T-cell (primary cell): ENCODE data around the gene TSSK3. TPM values are rescaled to one million over a fixed set of nuclear protein-coding genes. Genes with fewer than 3 reads are reported as not detected.

Experiments used
- ATAC-seq, 4 experiments: fragments of 200-7000 bp in 3 of 4; fragments of 150-1000 bp in 1 of 4; cut with Tn5 transposase; replicated peaks in 1 of 4; 1 replicate in 3 of 4; 2 replicates in 1 of 4; pipeline ENCODE4 v1.10.0; 2021; ENCODE audit warnings: moderate library complexity in 3 of 4, mild to moderate bottlenecking in 2 of 4, moderate number of reproducible peaks in 1 of 4
- CTCF ChIA-PET, 2 donors: fragments of 300-600 bp; sonication (Branson Sonifier 250); formaldehyde crosslinking; loops; one replicate each; lab custom pipeline; 2022; ENCODE audit warnings: antibody characterized with exemption in 2 of 2; lab: Charles Lee
- POLR2A ChIA-PET, 2 donors: fragments of 300-600 bp; sonication (Branson Sonifier 250); formaldehyde crosslinking; loops; one replicate each; lab custom pipeline; 2022; ENCODE audit warnings: antibody characterized with exemption in 2 of 2; lab: Charles Lee
- DNase-seq, 35 experiments: peaks; one replicate each; pipeline versions ENCODE4 v3.0.0 to v3.0.0-alpha.2; 2013 to 2023
- H3K27ac ChIP-seq: one replicate; pipeline ENCODE4 v1.5.1; 2013; ENCODE audit warnings: low read length
- H3K27me3 ChIP-seq, 2 experiments: replicated peaks in 1 of 2; 1 replicate in 1 of 2; 2 replicates in 1 of 2; pipeline versions ENCODE4 v1.6.1 to v1.7.0; 2013; ENCODE audit warnings: low read length in 1 of 2, mixed read lengths in 1 of 2; ENCODE audit not compliant: control insufficient read depth in 2 of 2, insufficient read depth in 2 of 2; ENCODE audit errors: extremely low read depth in 1 of 2
- H3K36me3 ChIP-seq, 2 donors: 1 replicate in 1 of 2; 2 replicates in 1 of 2; pipeline versions ENCODE4 v1.6.1 to v1.7.0; 2013; ENCODE audit warnings: low read length in 1 of 2; ENCODE audit not compliant: control insufficient read depth in 2 of 2, insufficient read depth in 1 of 2; ENCODE audit errors: extremely low read depth in 1 of 2
- H3K4me1 ChIP-seq, 2 experiments: 1 replicate in 1 of 2; 2 replicates in 1 of 2; pipeline versions ENCODE4 v1.6.1 to v1.7.0; 2013; ENCODE audit warnings: low read length in 2 of 2, mixed read lengths in 1 of 2; ENCODE audit not compliant: insufficient read depth in 2 of 2, control insufficient read depth in 1 of 2; ENCODE audit errors: extremely low read depth in 1 of 2
- H3K4me3 ChIP-seq, 2 donors: 1 replicate in 1 of 2; 2 replicates in 1 of 2; pipeline versions ENCODE4 v1.5.1 to v1.7.0; 2013; ENCODE audit warnings: mild to moderate bottlenecking in 2 of 2, low read length in 1 of 2, moderate library complexity in 1 of 2; ENCODE audit not compliant: control insufficient read depth in 1 of 2; ENCODE audit errors: extremely low read depth in 1 of 2
- H3K9me3 ChIP-seq: 2 replicates; pipeline ENCODE4 v1.7.0; 2013
- H3K27ac Mint-ChIP-seq, 2 donors: one replicate each; pipeline ENCODE4 v1.8.0; 2020 to 2021; ENCODE audit warnings: mild to moderate bottlenecking in 2 of 2, mixed read lengths in 2 of 2
- H3K27me3 Mint-ChIP-seq, 2 donors: one replicate each; pipeline ENCODE4 v1.8.0; 2021 to 2022; ENCODE audit warnings: mixed read lengths in 2 of 2
- H3K36me3 Mint-ChIP-seq: one replicate; pipeline ENCODE4 v1.8.0; 2021; ENCODE audit warnings: mixed read lengths
- H3K4me1 Mint-ChIP-seq, 3 donors: one replicate each; pipeline ENCODE4 v1.8.0; 2020 to 2022; ENCODE audit warnings: mixed read lengths in 3 of 3, mild to moderate bottlenecking in 1 of 3
- H3K4me3 Mint-ChIP-seq, 3 donors: one replicate each; pipeline ENCODE4 v1.8.0; 2020 to 2022; ENCODE audit warnings: mild to moderate bottlenecking in 3 of 3, mixed read lengths in 3 of 3, moderate library complexity in 3 of 3
- H3K9me3 Mint-ChIP-seq, 3 donors: one replicate each; pipeline ENCODE4 v1.8.0; 2020 to 2022; ENCODE audit warnings: mixed read lengths in 3 of 3
- WGBS: methylation state at CpG from one replicate; pipeline ENCODE4 v1.1.5; 2013; ENCODE audit warnings: missing lambda C conversion rate; ENCODE audit not compliant: insufficient coverage; 5-methylcytosine and 5-hydroxymethylcytosine counted together
- total RNA-seq, 35 experiments: library from RNA in 6 of 35; stranded (reverse) in 6 of 35; fragments of 120-200 nt in 1 of 35; gene quantifications; one replicate each; pipeline versions ENCODE4 v1.2.1 to v1.2.4 and lab custom pipeline; 2013 to 2026

Gene TSSK3
- total RNA-seq, 5 donors from 2014 or later (not counting 1 experiment from before 2014, with no cell fraction given) = 0.65 to 4.3 (median 2.3) TPM; not detected in 1

DNA sequence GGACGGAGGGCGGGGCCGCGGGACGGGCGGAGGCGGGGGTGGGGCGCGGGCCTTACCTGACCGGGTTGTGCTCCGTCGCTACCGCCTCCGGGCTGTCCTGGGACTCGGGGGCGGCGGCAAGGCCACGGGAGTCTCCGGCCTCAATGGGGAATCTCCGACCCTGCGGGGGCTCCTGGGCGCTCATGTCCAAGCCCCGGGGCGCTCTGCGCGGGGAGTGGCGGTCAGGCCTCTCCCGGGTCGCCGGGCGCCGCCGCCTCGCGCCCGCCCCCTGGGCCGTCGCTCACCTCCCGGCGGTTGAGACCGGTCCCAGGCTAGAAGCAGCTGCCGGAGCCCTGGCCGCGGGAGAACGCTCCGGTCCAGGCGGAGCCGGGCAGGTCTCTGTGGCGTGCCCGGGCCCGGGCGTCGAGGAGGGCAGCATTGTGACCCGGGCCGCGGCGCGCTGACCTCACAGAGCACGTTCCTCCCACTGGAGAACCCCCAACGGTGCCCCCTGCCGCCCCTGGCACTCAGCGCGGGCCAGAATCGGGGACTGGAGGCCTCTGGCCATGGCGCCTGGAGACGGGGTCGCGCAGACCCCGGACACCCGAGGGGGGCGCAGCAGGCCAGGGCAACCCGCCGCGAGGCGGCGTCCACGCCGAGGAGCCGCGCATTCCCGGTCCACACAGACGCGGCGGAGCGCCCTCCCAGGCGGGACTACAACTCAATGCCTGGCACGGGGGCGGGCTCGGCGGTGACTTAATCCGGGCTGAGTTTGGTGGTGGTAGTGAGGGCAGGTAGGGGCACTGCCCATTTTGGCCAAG lies 465 bp upstream of the TSSK3 start:
- peak overlapping the region; percentile 17 to 54 for H3K4me3 ChIP-seq
- H3K4me1 ChIP-seq = peaks cover 8 to 29% of the 10 kb centered on the region in 2 experiments
- peak overlapping the region in 2 of 3 donors; percentile 51 to 58 for H3K4me3 Mint-ChIP-seq
- WGBS = 4% methylated on average over 78 of the region's 91 CpGs
- ATAC-seq = peak; percentile 49 to 62 (median 54)
- ChIA-PET POLR2A (no interaction called here), CTCF (no interaction called here)
- H3K27ac Mint-ChIP-seq = no peak overlapping the region
- H3K4me1 Mint-ChIP-seq = peaks cover 19 to 30% (median 26%) of the 10 kb centered on the region in 3 donors
- H3K9me3 Mint-ChIP-seq = no peaks in the 10 kb centered on the region
- no peaks in the 10 kb centered on the region for H3K9me3 ChIP-seq
- peaks cover 19% of the 10 kb centered on the region for H3K36me3 Mint-ChIP-seq
- peaks cover 0 to 6% of the 10 kb centered on the region in 2 donors for H3K27me3 Mint-ChIP-seq
- peaks cover 8 to 28% of the 10 kb centered on the region in 2 donors for H3K36me3 ChIP-seq
- DNase-seq = peak in 15 of 35 experiments; percentile 8 to 47 (median 25)
- no peak overlapping the region for H3K27ac ChIP-seq
- H3K27me3 ChIP-seq = peaks cover 0 to 8% of the 10 kb centered on the region in 2 experiments

DNA sequence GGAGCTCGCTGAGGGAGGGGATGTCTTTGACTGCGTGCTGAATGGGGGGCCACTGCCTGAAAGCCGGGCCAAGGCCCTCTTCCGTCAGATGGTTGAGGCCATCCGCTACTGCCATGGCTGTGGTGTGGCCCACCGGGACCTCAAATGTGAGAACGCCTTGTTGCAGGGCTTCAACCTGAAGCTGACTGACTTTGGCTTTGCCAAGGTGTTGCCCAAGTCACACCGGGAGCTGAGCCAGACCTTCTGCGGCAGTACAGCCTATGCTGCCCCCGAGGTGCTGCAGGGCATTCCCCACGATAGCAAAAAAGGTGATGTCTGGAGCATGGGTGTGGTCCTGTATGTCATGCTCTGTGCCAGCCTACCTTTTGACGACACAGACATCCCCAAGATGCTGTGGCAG lies 1.4 kb downstream of the TSSK3 start:
- WGBS = 93% methylated on average over 10 of the region's 12 CpGs
- ChIA-PET POLR2A (no interaction called here), CTCF (no interaction called here)
- H3K9me3 Mint-ChIP-seq = no peaks in the 10 kb centered on the region
- Histone ChIP-seq H3K4me1 (peaks cover 8 to 29% of the 10 kb centered on the region in 2 experiments), H3K4me3 (no peak overlapping the region), H3K9me3 (no peaks in the 10 kb centered on the region), H3K27ac (no peak overlapping the region), H3K27me3 (peaks cover 0 to 8% of the 10 kb centered on the region in 2 experiments), H3K36me3 (peaks cover 8 to 45% of the 10 kb centered on the region in 2 donors)
- no peak for DNase-seq
- peaks cover 0 to 6% of the 10 kb centered on the region in 2 donors for H3K27me3 Mint-ChIP-seq
- no peak overlapping the region for H3K27ac Mint-ChIP-seq
- H3K36me3 Mint-ChIP-seq = peaks cover 23% of the 10 kb centered on the region
- peak overlapping the region in 1 of 3 donors; percentile 42 for H3K4me3 Mint-ChIP-seq
- peaks cover 19 to 30% (median 24%) of the 10 kb centered on the region in 3 donors for H3K4me1 Mint-ChIP-seq
- no peak for ATAC-seq

GRCh38 chr1:32364836-32365235 lies 2.5 kb downstream of the TSSK3 start:
- Mint-ChIP-seq H3K4me3 (no peak overlapping the region), H3K4me1 (peaks cover 13 to 20% (median 17%) of the 10 kb centered on the region in 3 donors), H3K27ac (no peak overlapping the region), H3K27me3 (peaks cover 0 to 6% of the 10 kb centered on the region in 2 donors), H3K36me3 (peaks cover 28% of the 10 kb centered on the region), H3K9me3 (no peaks in the 10 kb centered on the region)
- POLR2A ChIA-PET = interaction anchor here in 1 of 2 donors (0.6 kb wide), 1 partner anchor 64 kb away, joined by 3 read pairs; no protein-coding TSS in a partner anchor
- no peak for DNase-seq
- no peak overlapping the region for H3K27ac ChIP-seq
- no peaks in the 10 kb centered on the region for H3K9me3 ChIP-seq
- 96% methylated on average over 3 of the region's 5 CpGs for WGBS
- H3K4me1 ChIP-seq = peaks cover 4 to 22% of the 10 kb centered on the region in 2 experiments
- peaks cover 0 to 8% of the 10 kb centered on the region in 2 experiments for H3K27me3 ChIP-seq
- no peak for ATAC-seq
- CTCF ChIA-PET = no interaction called here
- H3K36me3 ChIP-seq = peaks cover 8 to 54% of the 10 kb centered on the region in 2 donors
- H3K4me3 ChIP-seq = no peak overlapping the region

GRCh38 chr1:32365445-32365844 lies 3.1 kb downstream of the TSSK3 start:
- Mint-ChIP-seq H3K36me3 (peaks cover 28% of the 10 kb centered on the region), H3K27ac (peak overlapping the region in 1 of 2 donors; percentile 43), H3K4me1 (peaks cover 11 to 14% (median 13%) of the 10 kb centered on the region in 3 donors), H3K27me3 (peaks cover 0 to 6% of the 10 kb centered on the region in 2 donors), H3K4me3 (no peak overlapping the region), H3K9me3 (no peaks in the 10 kb centered on the region)
- Histone ChIP-seq H3K27ac (no peak overlapping the region), H3K27me3 (peaks cover 0 to 7% of the 10 kb centered on the region in 2 experiments), H3K4me1 (peaks cover 3 to 17% of the 10 kb centered on the region in 2 experiments), H3K4me3 (no peak overlapping the region), H3K9me3 (no peaks in the 10 kb centered on the region), H3K36me3 (peaks cover 8 to 54% of the 10 kb centered on the region in 2 donors)
- DNase-seq (no peak), ATAC-seq (no peak)
- 83% methylated on average over 5 of the region's 6 CpGs for WGBS
- ChIA-PET POLR2A (interaction anchor here in 1 of 2 donors (1.1 kb wide), 1 partner anchor 29 kb away, joined by 5 read pairs; the partner anchor contains the start of gene MARCKSL1), CTCF (interaction anchor here in 1 of 2 donors (0.6 to 0.8 kb wide), 2 partner anchors 126 to 193 kb away, joined by 3 to 4 read pairs; no protein-coding TSS in a partner anchor)

DNA sequence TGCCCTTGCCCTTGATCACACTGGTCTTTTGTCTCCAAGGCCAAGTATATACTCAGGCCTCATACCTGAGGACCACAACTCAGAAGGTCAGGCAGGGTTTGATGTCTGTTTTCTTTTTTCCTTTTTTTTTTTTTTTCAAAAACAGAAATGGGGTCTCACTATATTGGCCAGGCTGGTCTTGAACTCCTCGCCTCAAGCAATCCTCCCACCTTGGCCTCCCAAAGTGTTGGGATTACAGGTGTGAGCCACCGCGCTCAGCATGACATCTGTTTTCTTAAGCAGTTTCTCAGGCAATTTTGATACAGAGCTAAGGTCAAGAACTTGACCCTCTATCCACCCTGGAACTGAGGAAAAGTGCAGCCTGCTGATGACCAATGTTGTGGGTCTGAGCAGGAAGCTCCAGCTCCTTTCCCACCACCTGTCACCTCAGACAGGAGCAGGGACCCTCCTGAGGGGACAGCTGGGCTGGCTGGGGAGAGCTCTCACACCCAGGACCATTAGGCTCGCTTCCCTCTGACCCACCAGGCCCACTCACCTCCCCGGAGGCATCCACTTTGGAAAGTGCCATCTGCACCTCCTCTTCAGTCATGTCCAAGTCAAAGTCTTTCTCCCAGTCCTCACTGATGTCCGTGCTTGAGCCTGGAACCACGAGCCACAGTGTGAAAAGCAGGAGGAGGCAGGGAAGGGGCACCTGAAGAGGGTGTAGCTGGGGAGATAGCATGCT lies 5.7 kb downstream of the TSSK3 start:
- CTCF ChIA-PET = no interaction called here
- Histone ChIP-seq H3K4me3 (no peak overlapping the region), H3K27me3 (no peaks in the 10 kb centered on the region), H3K9me3 (no peaks in the 10 kb centered on the region), H3K27ac (no peak overlapping the region), H3K4me1 (peaks cover 10 to 16% of the 10 kb centered on the region in 2 experiments), H3K36me3 (peaks cover 12 to 57% of the 10 kb centered on the region in 2 donors)
- peaks cover 31% of the 10 kb centered on the region for H3K36me3 Mint-ChIP-seq
- H3K4me1 Mint-ChIP-seq = peaks cover 16 to 17% (median 17%) of the 10 kb centered on the region in 3 donors
- DNase-seq (no peak), ATAC-seq (no peak)
- WGBS = 83% methylated on average over 2 of the region's 7 CpGs
- H3K27ac Mint-ChIP-seq = no peak overlapping the region
- POLR2A ChIA-PET = interaction anchor here in 1 of 2 donors (0.5 to 0.8 kb wide), 3 partner anchors 20 to 223 kb away, joined by 3 to 9 read pairs (median 4); partner anchors contain the start of gene BSDC1
- no peaks in the 10 kb centered on the region for H3K9me3 Mint-ChIP-seq
- H3K27me3 Mint-ChIP-seq = no peaks in the 10 kb centered on the region
- H3K4me3 Mint-ChIP-seq = no peak overlapping the region
